GM18861 (cell line): ENCODE results near the gene KRTAP10-12.

Source experiments
- ATAC-seq: cut with Tn5 transposase; IDR thresholded peaks from one replicate; pipeline ENCODE4 v1.9.1; 2021; ENCODE audit not compliant: unreplicated experiment

KRTAP10-12 gene

GRCh38 chr21:44697811-44698734, 1.1 kb downstream of the KRTAP10-12 start:
- ATAC-seq: no peak

GRCh38 chr21:44699502-44700001, 2.6 kb downstream of the KRTAP10-12 start:
- no peak for ATAC-seq

GRCh38 chr21:44700101-44701022, 3.4 kb downstream of the KRTAP10-12 start:
- no peak for ATAC-seq

GRCh38 chr21:44701023-44701400, 4.0 kb downstream of the KRTAP10-12 start:
- ATAC-seq: no peak

- ATAC-seq: no peak
Measured at GRCh38 chr21:44701541-44701940, 4.6 kb downstream of the KRTAP10-12 start.

- no peak for ATAC-seq
Measured at GRCh38 chr21:44702111-44702972, 5.4 kb downstream of the KRTAP10-12 start.

GRCh38 chr21:44702973-44703730, 6.2 kb downstream of the KRTAP10-12 start:
- ATAC-seq: no peak

- no peak for ATAC-seq
Measured at GRCh38 chr21:44703731-44704635, 7.0 kb downstream of the KRTAP10-12 start.

GRCh38 chr21:44704636-44705001, 7.6 kb downstream of the KRTAP10-12 start:
- no peak for ATAC-seq

- no peak for ATAC-seq
Measured at GRCh38 chr21:44706026-44706705, 9.2 kb downstream of the KRTAP10-12 start.

GRCh38 chr21:44706706-44707581, 10.0 kb downstream of the KRTAP10-12 start:
- no peak for ATAC-seq

- ATAC-seq: no peak
Measured at GRCh38 chr21:44708213-44708865, 11.4 kb downstream of the KRTAP10-12 start.

- ATAC-seq: no peak
Measured at GRCh38 chr21:44708866-44709425, 12.0 kb downstream of the KRTAP10-12 start.

- no peak for ATAC-seq
Measured at GRCh38 chr21:44709426-44710293, 12.7 kb downstream of the KRTAP10-12 start.

- ATAC-seq: no peak
Measured at GRCh38 chr21:44710294-44710665, 13.3 kb downstream of the KRTAP10-12 start.
